Measurements from ENCODE around the gene ITLN1. TPM values are rescaled to one million over a fixed set of nuclear protein-coding genes. Genes with fewer than 3 reads are reported as not detected.

Gene ITLN1
- total RNA-seq, 3 donors from 2014 or later, result 103 to 254 (median 221) TPM

DNA sequence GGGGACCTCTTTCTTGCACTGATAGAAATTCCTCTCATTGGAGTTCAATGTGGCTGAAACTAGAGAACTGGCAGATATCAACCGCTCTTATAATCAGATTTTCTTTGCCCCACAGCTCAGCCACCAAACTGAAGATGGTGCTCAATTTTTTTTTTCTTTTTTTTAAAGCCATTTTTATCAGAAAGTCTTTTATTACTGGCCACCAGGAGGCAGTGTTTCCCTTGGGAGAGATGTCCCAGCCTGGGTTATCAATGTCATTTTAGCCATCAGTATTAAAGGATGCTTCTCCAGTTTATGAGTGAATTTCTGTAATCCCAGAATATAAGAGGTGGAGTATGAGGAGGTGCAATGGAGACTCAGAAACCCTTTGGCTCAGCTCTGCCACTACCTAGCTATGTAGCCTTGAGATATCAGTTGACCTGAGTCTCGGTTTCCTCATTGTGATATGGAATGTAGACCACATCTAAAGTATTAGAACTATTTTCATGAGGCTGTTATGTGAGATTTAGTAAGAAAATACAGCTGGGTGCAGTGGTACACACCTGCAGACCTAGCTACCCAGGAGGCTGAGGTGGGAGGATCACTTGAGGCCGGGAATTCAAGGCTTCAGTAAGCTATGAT is 49.9 kb downstream of the ITLN1 start:
- intact Hi-C loops (cut with DNase I, micrococcal nuclease), result loop anchor here in 1 of 2 donors (5.0 kb wide), 1 partner anchor 117 kb away; the partner anchor contains the start of gene ITLN2
- TF ChIP-seq, protein P1, sequence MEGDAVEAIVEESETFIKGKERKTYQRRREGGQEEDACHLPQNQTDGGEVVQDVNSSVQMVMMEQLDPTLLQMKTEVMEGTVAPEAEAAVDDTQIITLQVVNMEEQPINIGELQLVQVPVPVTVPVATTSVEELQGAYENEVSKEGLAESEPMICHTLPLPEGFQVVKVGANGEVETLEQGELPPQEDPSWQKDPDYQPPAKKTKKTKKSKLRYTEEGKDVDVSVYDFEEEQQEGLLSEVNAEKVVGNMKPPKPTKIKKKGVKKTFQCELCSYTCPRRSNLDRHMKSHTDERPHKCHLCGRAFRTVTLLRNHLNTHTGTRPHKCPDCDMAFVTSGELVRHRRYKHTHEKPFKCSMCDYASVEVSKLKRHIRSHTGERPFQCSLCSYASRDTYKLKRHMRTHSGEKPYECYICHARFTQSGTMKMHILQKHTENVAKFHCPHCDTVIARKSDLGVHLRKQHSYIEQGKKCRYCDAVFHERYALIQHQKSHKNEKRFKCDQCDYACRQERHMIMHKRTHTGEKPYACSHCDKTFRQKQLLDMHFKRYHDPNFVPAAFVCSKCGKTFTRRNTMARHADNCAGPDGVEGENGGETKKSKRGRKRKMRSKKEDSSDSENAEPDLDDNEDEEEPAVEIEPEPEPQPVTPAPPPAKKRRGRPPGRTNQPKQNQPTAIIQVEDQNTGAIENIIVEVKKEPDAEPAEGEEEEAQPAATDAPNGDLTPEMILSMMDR (IDR thresholded peaks at IDR 0.05), result peak; percentile 33
- Histone ChIP-seq H3K36me3 (ENCODE audit: low read depth) (no peaks in the 10 kb centered on the region), H3K4me1 (ENCODE audit: low read depth) (no peaks in the 10 kb centered on the region), H3K9me3 (no peaks in the 10 kb centered on the region), H3K4me3 (no peak overlapping the region)
- ATAC-seq (peak; percentile 35), DNase-seq (peak in 1 of 3 donors; percentile 69)

DNA sequence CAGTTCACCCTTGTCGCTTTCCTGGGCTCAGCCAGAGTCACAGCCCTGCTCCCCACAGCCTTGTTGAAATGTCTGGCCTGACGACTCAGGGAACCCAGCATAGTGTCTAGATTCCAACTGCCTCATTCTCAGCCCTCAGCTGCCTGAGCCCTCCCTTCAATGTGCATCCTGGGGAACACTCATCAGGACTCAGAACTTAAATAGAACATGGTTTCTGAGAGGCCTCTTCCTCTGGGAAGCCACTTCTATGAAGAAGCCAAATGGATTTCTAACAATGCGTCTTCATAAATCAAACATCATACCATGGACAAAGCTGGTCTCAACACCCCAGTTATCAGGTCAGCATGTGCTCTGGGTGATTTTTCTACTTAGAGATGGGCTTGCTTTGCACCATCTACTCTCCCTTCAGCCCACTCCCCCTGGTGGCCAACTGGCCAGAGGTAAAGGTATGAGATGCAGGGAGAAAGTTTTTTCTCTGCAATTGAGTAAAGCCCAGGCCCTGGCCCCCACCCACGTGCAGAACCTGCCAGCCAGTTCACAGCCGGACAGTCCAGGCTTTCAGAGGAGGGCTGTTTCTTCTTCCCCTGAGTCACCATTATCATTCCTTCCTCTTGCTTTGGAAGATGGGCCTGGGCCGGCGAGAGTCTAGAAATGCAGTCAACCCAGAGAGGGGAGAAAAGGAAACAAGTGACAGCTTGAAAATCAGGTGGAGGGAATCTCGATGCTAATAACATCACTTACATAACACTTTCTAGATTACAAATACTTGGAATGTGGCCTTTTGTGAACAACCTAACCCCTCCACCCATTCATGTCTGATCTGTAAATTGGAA is 54.4 kb downstream of the ITLN1 start:
- Histone ChIP-seq H3K4me1 (ENCODE audit: low read depth) (no peaks in the 10 kb centered on the region), H3K9me3 (no peaks in the 10 kb centered on the region), H3K36me3 (ENCODE audit: low read depth) (no peaks in the 10 kb centered on the region), H3K4me3 (no peak overlapping the region)
- TF ChIP-seq, protein P1 (IDR thresholded peaks at IDR 0.05), result peak; percentile 35
- intact Hi-C loops (cut with DNase I, micrococcal nuclease), result loop anchor here in 1 of 2 donors (5.0 kb wide), 1 partner anchor 122 kb away; the partner anchor contains the start of gene ITLN2
- peak; percentile 72 to 90 (median 85) for DNase-seq
- peak; percentile 78 for ATAC-seq

DNA sequence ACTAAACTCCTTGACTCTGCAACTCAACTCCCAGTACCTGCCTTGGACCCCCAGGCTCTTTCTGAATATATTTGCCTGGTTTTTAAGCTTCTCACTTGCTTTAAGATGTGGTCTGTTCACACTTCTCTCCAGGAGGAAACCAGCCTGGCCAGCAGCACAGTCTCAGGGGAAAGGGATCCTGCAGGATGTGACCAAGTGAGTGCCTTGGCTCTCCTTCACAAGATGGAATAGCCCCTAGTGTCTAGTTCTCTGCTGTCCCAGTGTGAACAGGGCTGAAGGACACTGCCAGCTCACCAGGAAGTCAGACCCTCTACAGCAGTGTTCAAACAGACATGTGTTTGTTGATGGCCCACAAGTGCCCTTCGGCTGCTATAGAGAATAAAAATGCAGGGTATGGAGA is 55.2 kb downstream of the ITLN1 start:
- no peaks in the 10 kb centered on the region for H3K36me3 ChIP-seq (ENCODE audit: low read depth)
- H3K9me3 ChIP-seq, result no peaks in the 10 kb centered on the region
- ATAC-seq (no peak), DNase-seq (no peak)
- intact Hi-C loops (cut with DNase I, micrococcal nuclease), result loop anchor here in 1 of 2 donors (5.0 kb wide), 1 partner anchor 123 kb away; the partner anchor contains the start of gene ITLN2
- TF ChIP-seq, protein P1 (IDR thresholded peaks at IDR 0.05), result no peak
- H3K4me3 ChIP-seq, result no peak overlapping the region
- H3K4me1 ChIP-seq (ENCODE audit: low read depth), result no peaks in the 10 kb centered on the region

DNA sequence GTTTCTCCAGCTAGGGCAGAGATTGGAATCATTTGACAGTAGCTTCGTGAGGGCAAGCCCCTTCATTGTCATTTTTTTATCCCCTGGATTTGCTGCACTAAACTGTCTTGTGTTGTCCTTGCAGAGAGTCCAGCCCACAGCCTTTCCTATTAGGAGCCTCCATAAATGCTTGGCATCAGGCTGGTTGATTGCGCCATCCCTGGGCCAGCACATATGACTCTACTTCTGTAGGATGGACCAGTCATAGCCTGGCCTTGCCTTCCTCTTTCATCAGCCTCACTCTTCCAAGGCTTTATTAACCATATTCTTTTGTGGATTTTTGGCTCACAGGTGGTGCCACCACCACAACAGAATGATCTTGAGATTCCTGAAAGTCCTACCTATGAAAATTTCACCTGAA is 57.6 kb downstream of the ITLN1 start:
- intact Hi-C loops (cut with DNase I, micrococcal nuclease), result no loop called here
- no peak for ATAC-seq

DNA sequence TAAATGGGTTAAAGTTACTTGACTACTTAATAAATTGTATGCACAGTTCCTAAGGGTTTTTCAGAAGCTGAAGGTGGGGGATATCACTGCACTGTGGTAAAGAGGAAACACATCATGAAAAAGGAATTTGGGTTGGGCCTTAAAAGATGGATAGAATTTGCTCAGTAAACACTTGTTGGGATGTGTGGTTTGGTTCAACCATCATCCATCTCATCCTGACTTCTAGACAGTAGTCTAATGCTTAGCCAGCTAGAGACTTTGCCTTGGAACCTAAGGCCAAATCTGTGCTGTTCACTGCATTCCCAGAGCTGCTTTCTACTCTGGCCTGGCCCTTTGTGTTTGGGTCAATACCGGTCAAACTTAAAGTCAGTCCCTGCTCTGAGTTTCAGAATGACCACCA is 58.4 kb downstream of the ITLN1 start:
- no peak overlapping the region for H3K4me3 ChIP-seq
- H3K9me3 ChIP-seq, result no peaks in the 10 kb centered on the region
- DNase-seq, result no peak
- intact Hi-C loops (cut with DNase I, micrococcal nuclease), result no loop called here
- TF ChIP-seq, protein P1 (IDR thresholded peaks at IDR 0.05), result no peak
- H3K36me3 ChIP-seq (ENCODE audit: low read depth), result no peaks in the 10 kb centered on the region
- no peak for ATAC-seq
- no peaks in the 10 kb centered on the region for H3K4me1 ChIP-seq (ENCODE audit: low read depth)

More for the DNA sequence above, 57.6 kb downstream of the ITLN1 start:
- DNase-seq, result no peak
- no peaks in the 10 kb centered on the region for H3K36me3 ChIP-seq (ENCODE audit: low read depth)
- TF ChIP-seq, protein P1 (IDR thresholded peaks at IDR 0.05), result no peak
- no peaks in the 10 kb centered on the region for H3K4me1 ChIP-seq (ENCODE audit: low read depth)
- no peaks in the 10 kb centered on the region for H3K9me3 ChIP-seq
- H3K4me3 ChIP-seq, result no peak overlapping the region

Other genes with a start within 250 kb of the ITLN1 start
- 1 to 10 TPM; 1.1 to 2.2 (median 1.6) TPM for gene SLAMF1, start 238.1 kb downstream of the ITLN1 start, total RNA-seq
- 1 to 10 TPM; 5.9 to 8.6 (median 6.1) TPM for gene CD48, start 173.4 kb downstream of the ITLN1 start, total RNA-seq
- gene SLAMF7, start 145.9 kb downstream of the ITLN1 start, total RNA-seq, result 10 to 100 TPM in 2 of 3 donors, 1 to 10 TPM in 1; 6.4 to 12.7 (median 10.1) TPM
- gene LY9, start 89.0 kb downstream of the ITLN1 start, total RNA-seq, result 1 to 10 TPM; 1.3 to 2.5 (median 2.3) TPM
- gene CD244, start 22.3 kb downstream of the ITLN1 start, total RNA-seq, result 1 to 10 TPM in 2 of 3 donors, under 1 TPM in 1; 0.96 to 1.4 (median 1.2) TPM
- not detected for gene ITLN2, start 69.6 kb upstream of the ITLN1 start, total RNA-seq
- gene F11R, start 136.0 kb upstream of the ITLN1 start, total RNA-seq, result 100 to 1,000 TPM in 2 of 3 donors, 10 to 100 TPM in 1; 84.0 to 222 (median 157) TPM
- 100 to 1,000 TPM in 1 of 3 donors, 10 to 100 TPM in 2; 48.9 to 105 (median 80.1) TPM for gene TSTD1, start 153.8 kb upstream of the ITLN1 start, total RNA-seq
- gene USF1, start 160.8 kb upstream of the ITLN1 start, total RNA-seq, result 10 to 100 TPM; 66.8 to 80.5 (median 71.7) TPM
- gene ARHGAP30, start 184.7 kb upstream of the ITLN1 start, total RNA-seq, result 1 to 10 TPM; 3.8 to 9.0 (median 8.1) TPM
- 1 to 10 TPM; 1.6 to 5.4 (median 4.6) TPM for gene NECTIN4, start 204.4 kb upstream of the ITLN1 start, total RNA-seq
- 10 to 100 TPM in 1 of 3 donors, 1 to 10 TPM in 2; 9.5 to 10.7 (median 9.7) TPM for gene KLHDC9, start 213.2 kb upstream of the ITLN1 start, total RNA-seq
- 10 to 100 TPM; 20.7 to 40.2 (median 29.4) TPM for gene PFDN2, start 232.9 kb upstream of the ITLN1 start, total RNA-seq
- gene NIT1, start 232.9 kb upstream of the ITLN1 start, total RNA-seq, result 10 to 100 TPM; 56.7 to 79.7 (median 62.8) TPM
- 10 to 100 TPM; 33.3 to 43.0 (median 37.2) TPM for gene DEDD, start 247.5 kb upstream of the ITLN1 start, total RNA-seq

All from mucosa of descending colon (tissue), 3 donors.